Thyroid gland (tissue), 4 donors: Measurements from ENCODE around the gene LHFPL2. TPM values are rescaled to one million over a fixed set of nuclear protein-coding genes. Genes with fewer than 3 reads are reported as not detected.
A peak's percentile ranks its signal among the peaks of the same experiment; 100 is the strongest.

Experiments
- DNase-seq, 2 donors: peaks; one replicate each; pipeline ENCODE4 v3.0.0-alpha.2; 2019
- H3K27ac ChIP-seq, 3 donors: fragments of 200-600 bp; sonication (generic); 1 replicate in 2 of 3; 2 replicates in 1 of 3; pipeline ENCODE4 v1.5.1; 2016 to 2019; ENCODE audit warnings: mild to moderate bottlenecking in 1 of 3, moderate library complexity in 1 of 3
- H3K27me3 ChIP-seq: fragments of 200-600 bp; sonication (generic); one replicate; pipeline ENCODE4 v1.5.1; 2019
- H3K36me3 ChIP-seq, 2 donors: fragments of 200-600 bp; sonication (generic); one replicate each; pipeline ENCODE4 v1.5.1; 2016 to 2019
- H3K4me1 ChIP-seq, 2 donors: fragments of 200-600 bp; sonication (generic); one replicate each; pipeline ENCODE4 v1.5.1; 2017 to 2019
- H3K4me3 ChIP-seq, 3 donors: fragments of 200-600 bp; sonication (generic); replicated peaks in 1 of 3; 1 replicate in 2 of 3; 2 replicates in 1 of 3; pipeline ENCODE4 v1.5.1; 2016; ENCODE audit warnings: mild to moderate bottlenecking in 1 of 3
- H3K9me3 ChIP-seq: fragments of 200-600 bp; sonication (generic); one replicate; pipeline ENCODE4 v1.5.1; 2017
- POLR2A ChIP-seq, 2 donors: fragments of 450-650 bp; IDR thresholded peaks; one replicate each; pipeline ENCODE4 v1.6.1; 2017; ENCODE audit warnings: antibody characterized with exemption in 2 of 2, mild to moderate bottlenecking in 2 of 2, moderate library complexity in 1 of 2
- WGBS, 2 donors: methylation state at CpG; one replicate each; pipeline ENCODE4 v1.1.5; 2017; 5-methylcytosine and 5-hydroxymethylcytosine counted together
- intact Hi-C: fragments of 100-400 bp; cut with DNase I; formaldehyde crosslinking; loops from one replicate; pipeline ENCODE4 v1.15.1; 2023
- total RNA-seq, 4 donors: library from RNA; depleted of rRNA; stranded (reverse); fragments of >200 nt; gene quantifications; one replicate each; pipeline ENCODE4 v1.2.3, GENCODE V29; 2016
- TF ChIP-seq, protein P1 (sequence below), 6 experiments: fragments of 200-600 bp in 3 of 6; fragments of 450-650 bp in 3 of 6; sonication (generic) in 3 of 6; IDR thresholded peaks; one replicate each; pipeline ENCODE4 v1.5.1; 2016 to 2019; ENCODE audit warnings: antibody characterized with exemption in 6 of 6, mild to moderate bottlenecking in 2 of 6, inconsistent platforms in 1 of 6, moderate library complexity in 1 of 6

LHFPL2 gene
- total RNA-seq, 4 donors from 2014 or later, result 17.6 to 25.7 (median 23.7) TPM

DNA sequence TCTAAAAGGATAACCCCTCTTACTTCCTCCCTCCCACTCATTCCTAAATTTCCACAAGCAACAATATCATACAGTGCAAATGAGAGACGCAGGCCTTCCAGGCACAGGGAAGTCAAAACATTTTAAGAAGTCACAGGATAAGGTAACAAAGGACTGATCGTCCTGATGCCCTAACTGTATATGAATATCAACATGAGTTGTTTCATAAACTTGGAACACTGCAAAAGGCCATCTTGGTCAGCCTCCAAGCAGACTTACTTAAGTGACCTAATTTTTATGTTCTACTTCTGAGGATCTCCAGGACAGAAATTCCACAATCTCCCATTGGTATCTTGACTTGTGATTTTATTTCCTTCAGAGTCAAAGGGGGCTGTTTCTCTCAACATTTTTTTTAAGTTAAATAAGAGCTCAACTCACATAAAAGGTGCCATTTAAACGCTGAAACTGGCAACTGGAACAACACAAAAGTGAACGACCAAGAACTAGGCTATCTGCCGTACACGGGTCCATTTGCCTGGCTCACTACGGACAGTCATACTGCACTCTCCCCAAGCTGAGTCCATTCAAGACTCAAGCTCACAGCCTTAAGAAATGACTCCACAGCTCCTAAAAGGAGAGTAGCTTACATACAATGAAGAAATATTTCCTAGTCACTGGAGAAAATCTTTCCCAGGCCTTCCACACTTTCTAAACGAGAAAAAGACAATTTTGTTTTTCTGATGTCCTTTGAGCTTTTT lies 71.3 kb downstream of the LHFPL2 start:
- TF ChIP-seq, protein P1, sequence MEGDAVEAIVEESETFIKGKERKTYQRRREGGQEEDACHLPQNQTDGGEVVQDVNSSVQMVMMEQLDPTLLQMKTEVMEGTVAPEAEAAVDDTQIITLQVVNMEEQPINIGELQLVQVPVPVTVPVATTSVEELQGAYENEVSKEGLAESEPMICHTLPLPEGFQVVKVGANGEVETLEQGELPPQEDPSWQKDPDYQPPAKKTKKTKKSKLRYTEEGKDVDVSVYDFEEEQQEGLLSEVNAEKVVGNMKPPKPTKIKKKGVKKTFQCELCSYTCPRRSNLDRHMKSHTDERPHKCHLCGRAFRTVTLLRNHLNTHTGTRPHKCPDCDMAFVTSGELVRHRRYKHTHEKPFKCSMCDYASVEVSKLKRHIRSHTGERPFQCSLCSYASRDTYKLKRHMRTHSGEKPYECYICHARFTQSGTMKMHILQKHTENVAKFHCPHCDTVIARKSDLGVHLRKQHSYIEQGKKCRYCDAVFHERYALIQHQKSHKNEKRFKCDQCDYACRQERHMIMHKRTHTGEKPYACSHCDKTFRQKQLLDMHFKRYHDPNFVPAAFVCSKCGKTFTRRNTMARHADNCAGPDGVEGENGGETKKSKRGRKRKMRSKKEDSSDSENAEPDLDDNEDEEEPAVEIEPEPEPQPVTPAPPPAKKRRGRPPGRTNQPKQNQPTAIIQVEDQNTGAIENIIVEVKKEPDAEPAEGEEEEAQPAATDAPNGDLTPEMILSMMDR (IDR thresholded peaks at IDR 0.05), result no peak
- TF ChIP-seq POLR2A (IDR thresholded peaks at IDR 0.05), result no peak
- intact Hi-C loops, result no loop called here
- H3K4me1 ChIP-seq, result peaks cover 19 to 24% of the 10 kb centered on the region in 2 donors
- peak overlapping the region in 1 of 3 donors; percentile 14 for H3K27ac ChIP-seq
- no peaks in the 10 kb centered on the region for H3K27me3 ChIP-seq
- H3K4me3 ChIP-seq, result no peak overlapping the region
- DNase-seq, result no peak
- no peaks in the 10 kb centered on the region for H3K36me3 ChIP-seq
- no peaks in the 10 kb centered on the region for H3K9me3 ChIP-seq
- WGBS, 2 donors, result 69 to 77% methylated on average over 8 of the region's 8 CpGs

DNA sequence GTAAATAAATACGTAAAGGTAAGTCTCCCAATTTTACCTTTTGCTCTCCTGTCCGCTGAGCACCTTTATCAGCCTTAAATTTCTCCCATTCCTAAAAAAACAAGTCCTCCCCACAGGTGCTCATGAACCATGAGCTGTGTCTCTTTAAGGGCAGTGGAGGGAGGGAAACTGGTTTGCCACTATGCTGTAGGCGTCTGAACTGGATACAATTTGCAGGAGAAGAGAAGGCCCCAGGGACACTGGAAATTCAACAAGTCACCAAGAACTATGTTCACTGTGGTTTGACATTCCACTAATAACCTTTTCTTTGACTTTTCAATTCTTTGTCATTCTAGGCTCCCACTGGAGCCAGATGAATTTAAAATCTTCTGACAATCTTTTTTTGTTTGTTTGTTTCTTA lies 72.2 kb downstream of the LHFPL2 start:
- 61 to 68% methylated on average over 3 of the region's 3 CpGs for WGBS, 2 donors
- Histone ChIP-seq H3K4me1 (peaks cover 19 to 24% of the 10 kb centered on the region in 2 donors), H3K9me3 (no peaks in the 10 kb centered on the region), H3K36me3 (no peaks in the 10 kb centered on the region), H3K27me3 (no peaks in the 10 kb centered on the region), H3K4me3 (no peak overlapping the region), H3K27ac (no peak overlapping the region)
- DNase-seq, result peak; percentile 32 to 40
- no peak for TF ChIP-seq POLR2A (IDR thresholded peaks at IDR 0.05)
- intact Hi-C loops, result no loop called here

DNA sequence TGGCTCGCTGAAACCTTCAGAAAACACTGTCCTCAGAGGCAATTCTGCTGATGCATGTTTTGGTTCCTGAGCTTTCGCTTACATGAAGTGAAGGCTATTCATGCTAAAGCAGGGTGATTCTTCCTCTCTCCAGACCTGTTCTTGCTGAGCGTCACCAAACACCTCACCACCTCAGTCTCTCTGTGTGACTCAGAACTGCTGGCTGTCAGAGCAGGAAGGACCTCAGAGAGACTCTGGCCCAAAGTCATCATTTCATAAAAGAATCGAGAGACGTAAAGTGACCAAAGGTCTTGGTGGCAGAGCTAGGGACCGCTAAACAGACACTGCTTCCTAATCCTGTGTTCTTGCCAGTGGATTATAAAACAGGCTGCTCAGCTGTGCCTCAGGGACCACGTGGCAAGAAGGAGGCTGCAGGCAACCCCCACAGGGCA lies 73.8 kb downstream of the LHFPL2 start:
- no peaks in the 10 kb centered on the region for H3K9me3 ChIP-seq
- TF ChIP-seq POLR2A (IDR thresholded peaks at IDR 0.05), result no peak
- TF ChIP-seq, protein P1 (IDR thresholded peaks at IDR 0.05), result no peak
- intact Hi-C loops, result no loop called here
- no peaks in the 10 kb centered on the region for H3K27me3 ChIP-seq
- no peak overlapping the region for H3K27ac ChIP-seq
- 78 to 86% methylated on average over 7 of the region's 7 CpGs for WGBS, 2 donors
- H3K36me3 ChIP-seq, result no peaks in the 10 kb centered on the region
- DNase-seq, result no peak
- no peak overlapping the region for H3K4me3 ChIP-seq
- peaks cover 24% of the 10 kb centered on the region in 2 donors for H3K4me1 ChIP-seq

DNA sequence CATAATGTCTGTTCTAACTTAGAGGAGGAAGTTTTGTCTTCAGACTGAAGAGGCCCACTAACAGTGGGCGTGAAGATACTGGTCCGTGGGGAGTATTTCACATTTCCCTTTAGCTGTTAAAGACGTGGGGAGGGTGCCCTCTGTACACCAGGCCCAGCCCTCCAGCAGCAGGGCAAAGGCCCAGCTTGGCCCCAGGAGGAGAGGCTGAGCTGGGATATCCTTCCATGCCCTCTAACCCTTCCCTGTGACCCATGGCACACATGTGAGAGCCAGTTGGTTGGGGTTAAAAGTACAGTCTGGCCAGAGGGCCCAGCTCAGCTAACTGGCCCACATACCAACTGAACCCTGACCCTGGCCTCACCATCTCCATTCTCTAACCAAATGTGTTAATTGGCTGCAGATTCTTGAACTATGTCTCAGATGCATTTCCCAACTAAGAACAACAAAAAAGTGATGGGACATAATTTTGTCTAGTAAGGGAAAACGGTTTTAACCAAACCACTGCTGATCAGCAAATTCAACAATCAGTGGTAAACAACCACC lies 74.4 kb downstream of the LHFPL2 start:
- H3K9me3 ChIP-seq, result no peaks in the 10 kb centered on the region
- peaks cover 25 to 26% of the 10 kb centered on the region in 2 donors for H3K4me1 ChIP-seq
- H3K4me3 ChIP-seq, result no peak overlapping the region
- H3K36me3 ChIP-seq, result no peaks in the 10 kb centered on the region
- no peak overlapping the region for H3K27ac ChIP-seq
- intact Hi-C loops, result no loop called here
- no peaks in the 10 kb centered on the region for H3K27me3 ChIP-seq
- no peak for DNase-seq
- TF ChIP-seq POLR2A (IDR thresholded peaks at IDR 0.05), result no peak
- TF ChIP-seq, protein P1 (IDR thresholded peaks at IDR 0.05), result no peak
- 62 to 74% methylated on average over 4 of the region's 4 CpGs for WGBS, 2 donors

DNA sequence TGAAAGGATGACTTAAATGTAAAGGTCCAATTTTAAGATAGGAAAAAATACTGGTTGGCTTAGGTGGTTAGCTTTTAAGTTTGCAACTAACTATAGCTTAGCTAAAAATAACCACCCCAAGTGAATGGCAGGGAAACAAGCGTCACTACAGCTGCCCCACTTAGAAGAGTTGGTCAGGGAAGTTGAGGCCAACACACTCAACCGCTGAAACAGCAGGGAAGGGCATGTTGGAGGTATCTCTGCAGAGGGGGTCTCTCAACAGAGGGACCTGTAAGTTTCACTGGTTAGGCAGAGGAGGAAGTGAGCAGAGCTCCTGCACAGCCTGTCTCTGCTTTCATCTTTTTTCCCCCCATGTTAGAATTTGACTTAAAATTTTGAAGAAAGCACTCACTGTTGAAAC lies 75.3 kb downstream of the LHFPL2 start:
- H3K4me1 ChIP-seq, result peaks cover 33 to 34% of the 10 kb centered on the region in 2 donors

More for the DNA sequence above, 75.3 kb downstream of the LHFPL2 start:
- Histone ChIP-seq H3K27ac (no peak overlapping the region), H3K9me3 (no peaks in the 10 kb centered on the region), H3K27me3 (no peaks in the 10 kb centered on the region), H3K4me3 (no peak overlapping the region), H3K36me3 (no peaks in the 10 kb centered on the region)
- DNase-seq, result no peak
- TF ChIP-seq, protein P1 (IDR thresholded peaks at IDR 0.05), result no peak
- no peak for TF ChIP-seq POLR2A (IDR thresholded peaks at IDR 0.05)
- WGBS, 2 donors, result 87 to 88% methylated on average over 2 of the region's 2 CpGs
- intact Hi-C loops, result no loop called here
